ENCODE measurements around the gene ARHGEF10L.

ARHGEF10L gene

DNA sequence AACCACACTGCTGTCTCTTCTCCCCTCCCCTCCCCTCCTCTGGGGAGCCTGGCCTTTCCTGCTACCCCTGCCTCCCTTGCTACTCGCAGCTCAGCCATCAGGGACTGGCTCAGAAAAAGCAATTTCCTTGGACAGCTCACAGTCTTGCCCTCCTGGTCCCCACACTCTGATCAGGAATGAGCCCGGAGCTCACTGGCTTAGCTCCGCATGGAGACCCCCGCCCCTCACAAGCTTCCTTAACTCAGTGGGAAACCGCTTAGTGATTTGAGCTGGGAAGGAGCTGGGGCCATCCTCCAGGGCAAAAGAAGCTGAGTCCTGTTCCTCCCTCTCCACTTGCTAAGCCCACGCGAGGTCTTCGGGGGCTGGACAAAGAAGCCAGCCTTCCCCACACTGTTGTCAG lies 145.3 kb downstream of the ARHGEF10L start:
- no peak for DNase-seq

GRCh38 chr1:17686258-17686657 lies 146.8 kb downstream of the ARHGEF10L start:
- no peak for DNase-seq

DNA sequence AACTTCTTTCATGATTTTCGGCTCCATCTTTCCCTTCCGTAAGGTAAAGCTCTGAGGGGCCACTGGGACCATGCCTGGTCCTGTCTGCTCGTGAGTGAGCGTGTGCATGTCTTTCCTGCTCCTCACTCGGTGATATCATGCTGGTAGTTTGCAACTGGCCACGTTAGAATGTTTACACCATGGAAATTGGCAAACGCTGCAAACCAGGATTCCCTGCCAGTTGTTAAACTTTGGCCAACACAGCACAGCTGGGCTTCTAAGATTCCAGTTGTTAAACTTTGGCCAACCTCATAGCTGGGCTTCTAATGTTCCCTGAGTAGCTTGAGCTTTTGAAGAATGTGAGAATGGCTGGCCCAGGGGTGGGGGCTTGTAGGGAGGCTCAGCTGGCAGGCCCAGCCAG lies 147.6 kb downstream of the ARHGEF10L start:
- DNase-seq = no peak

DNA sequence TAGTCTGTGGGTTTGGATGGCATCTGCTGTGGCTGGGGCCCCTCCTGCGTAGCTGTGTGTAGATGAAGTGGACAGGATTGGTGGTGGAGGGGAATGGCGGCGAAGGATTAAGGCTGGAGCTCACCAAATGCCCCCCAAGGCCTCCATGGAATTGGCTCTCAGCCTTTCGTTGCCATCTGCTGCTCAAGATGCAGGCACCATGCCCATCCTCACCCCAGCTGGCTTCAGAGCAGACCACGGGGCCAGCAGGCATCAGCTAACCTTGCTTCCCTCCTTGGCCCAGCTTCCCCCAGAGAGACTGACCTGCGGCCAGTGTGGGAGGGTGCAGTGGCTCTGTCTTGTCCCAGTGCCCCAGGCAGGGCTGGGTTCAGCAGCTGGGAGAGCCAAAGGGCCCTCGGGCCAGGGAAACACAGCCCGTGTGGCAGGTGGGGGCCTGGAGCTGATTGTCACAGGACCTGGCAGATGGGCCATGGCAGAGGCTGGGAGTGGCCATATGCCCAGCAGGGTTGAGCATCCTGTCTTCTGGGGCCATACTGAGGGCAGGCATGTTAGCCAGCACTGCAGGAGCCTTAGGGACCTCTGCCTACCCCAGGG lies 148.8 kb downstream of the ARHGEF10L start:
- no peak for DNase-seq

- DNase-seq = no peak
Observed at GRCh38 chr1:17689011-17689410, 149.5 kb downstream of the ARHGEF10L start.

- no peak for DNase-seq
Observed at GRCh38 chr1:17690906-17691634, 151.6 kb downstream of the ARHGEF10L start.

DNA sequence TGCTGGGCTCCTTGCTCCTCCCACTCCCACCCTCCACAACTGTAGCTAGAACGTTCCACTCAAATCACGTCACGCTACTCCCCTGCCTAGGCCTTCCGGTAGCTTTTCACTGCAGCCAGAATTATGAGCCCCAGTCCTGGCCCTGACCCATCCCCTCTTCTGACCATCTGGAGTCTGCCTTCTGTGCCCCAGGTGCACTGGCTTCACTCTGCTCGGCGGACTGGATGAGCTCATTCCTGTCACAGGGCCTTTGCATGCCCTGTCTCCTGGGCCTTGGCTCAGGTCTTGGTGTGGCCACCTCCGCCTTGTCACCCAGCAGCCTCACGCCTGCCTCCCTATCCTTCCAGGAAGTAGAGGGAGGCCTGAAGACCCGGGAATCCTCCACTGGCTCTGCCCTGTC lies 153.1 kb downstream of the ARHGEF10L start:
- DNase-seq = no peak

GRCh38 chr1:17696417-17697301 lies 157.2 kb downstream of the ARHGEF10L start:
- DNase-seq = no peak

DNA sequence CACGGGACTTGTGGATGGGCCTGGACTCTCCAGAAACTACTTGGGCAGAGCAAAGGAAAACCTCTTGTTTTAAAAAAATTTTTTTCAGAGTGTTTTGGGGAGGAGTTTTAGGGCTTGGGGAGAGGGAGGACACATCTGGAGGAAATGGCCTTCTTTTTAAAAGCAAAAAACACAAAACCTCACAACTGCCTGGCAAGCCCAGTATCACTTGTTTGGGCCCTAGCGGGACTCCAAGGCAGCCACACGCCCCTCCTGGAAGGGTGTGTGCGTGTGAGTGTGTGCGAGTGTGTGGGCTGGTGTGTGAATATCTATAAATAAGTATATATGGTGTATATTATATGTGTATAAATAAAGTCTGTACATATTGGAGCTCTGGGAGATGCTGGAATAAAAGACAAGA lies 158.0 kb downstream of the ARHGEF10L start:
- no peak for DNase-seq

DNA sequence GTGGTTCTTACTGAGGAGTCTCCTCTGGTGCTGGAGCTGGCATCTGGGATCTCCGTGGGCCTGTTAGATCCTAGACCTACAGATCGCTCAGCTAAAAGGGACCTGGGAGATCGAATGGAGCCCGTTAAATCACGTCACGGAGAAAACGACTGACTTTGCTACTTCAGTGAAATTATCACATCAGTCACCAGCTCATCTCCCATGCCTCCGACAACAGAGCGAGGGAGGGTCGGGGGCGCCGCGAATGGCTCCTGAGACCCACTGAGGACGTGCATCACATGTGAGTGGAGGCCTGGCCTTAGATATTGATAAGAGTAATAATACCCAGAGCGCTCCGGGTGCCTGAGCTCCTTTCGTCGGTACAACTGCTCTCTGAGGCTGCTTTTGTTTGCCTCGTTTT lies 160.1 kb downstream of the ARHGEF10L start:
- no peak for DNase-seq

GRCh38 chr1:17700945-17701810 lies 161.7 kb downstream of the ARHGEF10L start:
- no peak for DNase-seq

GRCh38 chr1:17704176-17704575 lies 164.7 kb downstream of the ARHGEF10L start:
- no peak for DNase-seq

DNA sequence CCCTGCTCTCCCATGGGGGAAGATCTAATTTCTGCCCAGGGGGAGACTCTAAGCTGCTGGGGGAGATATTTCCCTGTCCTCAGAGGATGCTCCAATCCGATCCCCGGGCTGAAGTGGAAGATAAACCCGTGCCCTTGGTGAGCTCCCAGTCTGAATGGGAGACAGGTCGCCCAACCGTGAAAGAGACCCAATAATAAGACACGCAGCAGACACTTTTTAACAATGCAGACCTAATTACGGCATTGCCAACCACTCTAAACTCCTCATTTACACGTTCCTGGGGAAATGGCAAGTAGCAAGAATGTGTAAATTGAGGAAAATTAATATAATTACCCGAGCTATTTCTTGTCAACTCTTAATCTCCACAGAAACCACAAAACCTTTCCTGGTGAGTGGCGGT lies 166.9 kb downstream of the ARHGEF10L start:
- DNase-seq = no peak

- no peak for DNase-seq
Observed at GRCh38 chr1:17709981-17710380, 170.5 kb downstream of the ARHGEF10L start.

DNA sequence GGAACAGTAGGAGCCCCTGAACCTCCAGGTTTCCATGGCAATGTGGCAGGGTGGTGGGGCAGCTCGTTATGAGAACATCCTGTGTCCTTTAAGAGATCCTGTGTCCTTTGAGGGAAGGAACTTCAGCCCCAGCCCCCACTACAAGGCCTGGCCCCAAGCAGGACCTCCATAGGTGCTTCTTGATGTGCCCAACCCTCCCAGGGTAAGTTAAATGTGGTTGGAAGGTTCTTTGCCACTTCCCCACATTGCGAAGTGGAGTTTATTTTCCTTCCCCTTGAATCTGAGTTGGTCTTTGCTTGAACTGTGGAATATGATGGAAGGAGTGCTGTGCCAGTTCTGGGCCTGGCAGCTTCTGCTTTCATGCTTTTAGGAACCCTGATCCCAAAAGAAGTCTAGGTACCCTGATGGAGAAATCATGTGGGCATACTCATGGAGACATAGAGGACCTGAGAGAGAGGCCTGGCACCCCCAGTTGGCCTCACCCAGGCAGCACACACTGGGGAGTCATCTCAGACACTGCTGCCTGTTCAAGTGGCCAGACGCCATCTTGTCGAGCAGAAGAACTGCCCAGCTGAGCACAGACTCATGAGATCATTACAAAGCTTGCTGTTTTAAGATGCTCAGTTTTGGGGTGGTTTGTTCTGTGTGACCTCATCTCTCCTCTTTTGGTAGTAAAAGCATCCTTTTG lies 171.5 kb downstream of the ARHGEF10L start:
- no peak for DNase-seq

GRCh38 chr1:17711577-17711910 lies 172.0 kb downstream of the ARHGEF10L start:
- DNase-seq = no peak

- DNase-seq = no peak
Observed at GRCh38 chr1:17711941-17712340, 172.4 kb downstream of the ARHGEF10L start.

DNA sequence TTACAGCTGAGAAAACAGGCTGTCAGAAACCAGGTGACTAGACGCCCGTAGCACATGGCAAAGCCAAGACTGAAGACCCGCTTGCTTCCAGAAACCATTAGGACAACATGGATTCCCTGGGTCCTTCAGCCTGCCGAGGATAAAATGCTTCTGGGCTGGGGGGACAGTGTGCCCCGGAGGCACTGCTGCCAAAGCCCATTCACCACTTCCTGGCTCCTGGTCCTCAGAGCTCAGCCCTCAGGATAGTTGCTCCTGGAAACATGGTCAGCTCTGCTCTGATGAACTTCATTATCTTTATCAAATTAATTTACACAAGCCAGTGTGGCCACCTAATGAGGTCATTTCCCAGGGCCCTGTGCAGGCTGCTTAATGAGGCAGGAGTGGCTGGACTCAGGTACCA lies 174.5 kb downstream of the ARHGEF10L start:
- no peak for DNase-seq

DNA sequence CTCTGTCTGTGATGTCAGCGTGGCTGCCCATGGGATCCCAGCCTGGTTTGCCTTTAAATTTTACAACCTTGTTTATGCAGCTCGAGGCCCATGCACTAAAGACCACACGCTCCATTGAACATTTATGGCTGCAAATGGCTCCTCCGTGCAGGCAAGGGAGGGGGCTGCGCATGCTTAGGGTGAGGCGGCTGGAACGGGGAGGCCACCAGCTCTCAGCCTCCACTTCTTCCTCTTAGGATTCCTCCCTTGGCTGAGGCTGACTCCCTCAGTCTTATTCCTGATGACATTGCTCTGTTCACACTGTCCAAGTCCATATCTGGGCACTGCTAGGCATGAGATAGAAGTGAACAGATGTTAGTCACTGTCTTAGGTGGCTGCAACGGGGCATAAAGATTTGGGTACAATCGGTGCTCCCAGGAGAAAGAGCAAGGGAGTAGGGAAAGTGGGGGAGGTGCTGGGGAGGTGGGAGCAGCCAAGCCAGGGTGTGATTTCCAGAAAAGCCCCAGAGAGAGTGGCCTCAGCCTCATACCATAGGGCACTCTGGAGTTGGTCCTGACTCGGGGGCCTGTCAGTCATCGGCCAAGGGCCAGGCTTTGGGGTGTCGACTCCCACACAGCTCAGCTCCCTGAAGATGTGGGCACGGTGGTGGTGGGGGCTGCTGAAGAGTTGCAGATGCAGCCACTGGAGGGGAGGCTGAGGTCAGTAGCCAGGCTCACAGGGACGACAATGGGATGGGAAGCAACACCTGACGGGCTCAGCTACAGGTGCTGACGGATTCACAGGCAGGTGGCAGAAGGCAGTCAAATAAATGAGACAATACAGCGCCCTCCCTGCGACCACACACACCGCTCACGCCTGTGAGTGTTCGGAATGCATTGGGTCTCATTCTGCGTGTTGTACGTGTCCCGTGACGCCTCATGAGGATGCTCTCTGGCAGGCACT lies 178.4 kb downstream of the ARHGEF10L start:
- DNase-seq = no peak

GRCh38 chr1:17719874-17720273 lies 180.4 kb downstream of the ARHGEF10L start:
- no peak for DNase-seq

DNA sequence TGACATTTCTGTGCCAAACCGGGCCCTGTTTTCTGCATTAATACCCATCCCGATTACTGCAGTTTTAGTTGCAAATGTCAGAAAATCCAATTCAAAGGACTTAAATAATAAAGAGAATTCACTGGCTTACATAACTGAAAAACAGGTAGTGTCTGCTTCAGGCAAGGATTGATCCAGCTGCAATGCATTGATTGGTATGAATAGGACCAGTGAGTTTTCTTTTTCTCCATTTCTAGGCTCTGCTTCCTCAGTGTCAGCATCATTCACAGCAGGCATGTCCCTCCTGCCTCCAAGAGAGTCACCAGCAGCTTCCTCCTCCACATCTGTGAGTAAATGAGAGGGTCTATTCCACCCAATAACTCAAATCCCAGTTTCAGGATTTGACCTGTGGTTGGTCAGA lies 181.9 kb downstream of the ARHGEF10L start:
- DNase-seq = no peak
